AG10803 (cell line): Measurements from ENCODE around the gene GTF3C1.

Source experiments
- DNase-seq: peaks from one replicate; pipeline ENCODE4 v3.0.0; 2010; ENCODE audit warnings: low read depth
- H3K4me3 ChIP-seq: 2 replicates; pipeline ENCODE4 v1.5.1; 2011; ENCODE audit warnings: mild to moderate bottlenecking, low read length, control low read depth
- CTCF ChIP-seq: conservative IDR thresholded peaks from 2 replicates; pipeline ENCODE4 v1.5.1; 2011; ENCODE audit warnings: mild to moderate bottlenecking, low read length, control low read depth, inconsistent platforms

GTF3C1 gene

GRCh38 chr16:27549746-27550581 is at the start of gene GTF3C1, which contains the start of gene KATNIP:
GTF3C1 (minus strand) TSS chr16:27549913; CDS start chr16:27549890, 23 bp downstream.
KATNIP (plus strand) TSS chr16:27550144; CDS start chr16:27550171, 27 bp downstream.
- DNase-seq: peak; percentile 98
- peak within 1 kb of the TSS; percentile 100 for H3K4me3 ChIP-seq
- no peak for TF ChIP-seq CTCF

GRCh38 chr16:27598931-27599565 is 49.3 kb upstream of the GTF3C1 start:
- TF ChIP-seq CTCF: no peak
- DNase-seq: no peak
- H3K4me3 ChIP-seq: no peak overlapping the region

GRCh38 chr16:27598220-27598619 is 48.5 kb upstream of the GTF3C1 start:
- no peak overlapping the region for H3K4me3 ChIP-seq
- DNase-seq: peak; percentile 12
- no peak for TF ChIP-seq CTCF

- no peak for TF ChIP-seq CTCF
- no peak for DNase-seq
- no peak overlapping the region for H3K4me3 ChIP-seq
Observed at GRCh38 chr16:27597361-27597760, 47.6 kb upstream of the GTF3C1 start.

- no peak for TF ChIP-seq CTCF
- no peak for DNase-seq
- no peak overlapping the region for H3K4me3 ChIP-seq
Observed at GRCh38 chr16:27596411-27596810, 46.7 kb upstream of the GTF3C1 start.

GRCh38 chr16:27595993-27596392 is 46.3 kb upstream of the GTF3C1 start:
- no peak for TF ChIP-seq CTCF
- DNase-seq: no peak
- no peak overlapping the region for H3K4me3 ChIP-seq

- no peak for DNase-seq
- H3K4me3 ChIP-seq: no peak overlapping the region
- TF ChIP-seq CTCF: no peak
Observed at GRCh38 chr16:27595475-27595874, 45.8 kb upstream of the GTF3C1 start.
